PC-3 (cell line): Measurements from ENCODE around the gene ARHGEF2.

ENCODE experiments used
- EZH2 ChIP-seq: fragments of 300-600 bp; sonication (generic); IDR thresholded peaks from one replicate; pipeline ENCODE4 v1.6.1; 2017; ENCODE audit warnings: antibody characterized with exemption, mild to moderate bottlenecking, low read length; ENCODE audit not compliant: unreplicated experiment
- EZH2phosphoT487 ChIP-seq: fragments of 300-600 bp; sonication (generic); IDR thresholded peaks from 2 replicates; pipeline ENCODE4 v1.6.1; 2018; ENCODE audit warnings: mild to moderate bottlenecking, antibody characterized with exemption, low read length, borderline replicate concordance
- TF ChIP-seq, protein P1 (sequence below): fragments of 300-600 bp; sonication (generic); conservative IDR thresholded peaks from 2 replicates; pipeline ENCODE4 v1.5.1; 2017; ENCODE audit warnings: antibody characterized with exemption, low read depth, mild to moderate bottlenecking, low read length

DNA sequence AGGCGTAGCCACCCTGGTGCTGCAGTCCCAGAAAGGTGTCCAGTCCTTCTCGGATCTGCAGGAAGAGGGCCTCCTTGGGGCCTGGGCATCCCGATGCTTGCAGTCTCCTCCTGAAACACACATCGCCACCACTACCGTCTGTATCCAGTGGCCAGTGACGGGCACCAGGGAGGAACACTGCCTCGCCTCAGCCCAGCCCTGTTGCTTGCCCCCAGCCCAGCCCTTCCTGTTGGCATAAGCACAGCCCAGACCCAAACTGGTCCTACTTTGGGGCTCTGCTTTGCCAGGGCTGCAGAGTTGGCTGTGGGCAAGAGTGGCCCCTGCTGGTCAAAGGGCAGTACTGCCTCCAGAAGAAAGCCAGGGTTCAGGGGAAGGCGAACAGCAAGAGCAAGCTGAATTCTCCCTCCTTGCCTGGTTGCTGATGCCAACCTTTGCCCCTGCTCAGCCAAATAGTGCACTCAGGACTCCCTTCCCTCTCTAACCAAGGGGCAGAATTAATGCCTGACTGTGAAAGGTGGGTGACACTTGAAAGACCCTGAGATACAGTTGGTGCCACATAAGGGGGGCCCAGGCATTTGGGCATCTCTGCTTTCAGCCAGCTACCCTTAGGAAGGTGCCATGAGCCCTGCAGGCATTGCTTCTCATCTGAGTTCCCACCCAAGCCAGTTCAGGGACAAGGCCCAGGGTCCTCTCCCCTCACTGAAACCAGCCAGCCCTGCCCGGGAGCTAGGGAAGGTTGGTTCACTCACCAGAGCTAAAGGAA lies 11.1 kb upstream of the ARHGEF2 start:
- TF ChIP-seq, protein P1, sequence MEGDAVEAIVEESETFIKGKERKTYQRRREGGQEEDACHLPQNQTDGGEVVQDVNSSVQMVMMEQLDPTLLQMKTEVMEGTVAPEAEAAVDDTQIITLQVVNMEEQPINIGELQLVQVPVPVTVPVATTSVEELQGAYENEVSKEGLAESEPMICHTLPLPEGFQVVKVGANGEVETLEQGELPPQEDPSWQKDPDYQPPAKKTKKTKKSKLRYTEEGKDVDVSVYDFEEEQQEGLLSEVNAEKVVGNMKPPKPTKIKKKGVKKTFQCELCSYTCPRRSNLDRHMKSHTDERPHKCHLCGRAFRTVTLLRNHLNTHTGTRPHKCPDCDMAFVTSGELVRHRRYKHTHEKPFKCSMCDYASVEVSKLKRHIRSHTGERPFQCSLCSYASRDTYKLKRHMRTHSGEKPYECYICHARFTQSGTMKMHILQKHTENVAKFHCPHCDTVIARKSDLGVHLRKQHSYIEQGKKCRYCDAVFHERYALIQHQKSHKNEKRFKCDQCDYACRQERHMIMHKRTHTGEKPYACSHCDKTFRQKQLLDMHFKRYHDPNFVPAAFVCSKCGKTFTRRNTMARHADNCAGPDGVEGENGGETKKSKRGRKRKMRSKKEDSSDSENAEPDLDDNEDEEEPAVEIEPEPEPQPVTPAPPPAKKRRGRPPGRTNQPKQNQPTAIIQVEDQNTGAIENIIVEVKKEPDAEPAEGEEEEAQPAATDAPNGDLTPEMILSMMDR, result peak; percentile 98
- TF ChIP-seq EZH2, result no peak
- no peak for TF ChIP-seq EZH2phosphoT487
